AG04450 (cell line): Measurements from ENCODE around the gene MYEF2. TPM values are rescaled to one million over a fixed set of nuclear protein-coding genes. Genes with fewer than 3 reads are reported as not detected.

ENCODE experiments used
- CTCF ChIA-PET: fragments of 300-600, 350-600 bp; formaldehyde crosslinking; extraction: SDS; loops from one replicate; lab custom pipeline; 2022; ENCODE audit warnings: antibody characterized with exemption, inconsistent platforms; lab: Charles Lee
- POLR2A ChIA-PET: fragments of 350-600 bp; formaldehyde crosslinking; extraction: SDS; loops from one replicate; lab custom pipeline; 2021; ENCODE audit warnings: antibody characterized with exemption, inconsistent platforms; lab: Yijun Ruan, JAX
- DNase-seq: peaks from one replicate; pipeline ENCODE4 v3.0.0-alpha.2; 2011; ENCODE audit warnings: low read depth, low spot score
- H3K27ac ChIP-seq: one replicate; pipeline ENCODE4 v1.5.1; 2012; ENCODE audit warnings: low read depth, low read length, control low read depth
- H3K27me3 ChIP-seq: one replicate; pipeline ENCODE4 v1.6.0; 2012; ENCODE audit warnings: low read length; ENCODE audit not compliant: control insufficient read depth, insufficient read depth
- H3K4me3 ChIP-seq: 2 replicates; pipeline ENCODE4 v1.5.1; 2011; ENCODE audit warnings: mild to moderate bottlenecking, low read depth, low read length, control low read depth
- H3K9me3 ChIP-seq: 2 replicates; pipeline ENCODE4 v1.5.1; 2012; ENCODE audit warnings: low read length; ENCODE audit not compliant: control insufficient read depth, insufficient read depth
- polyA plus RNA-seq: library from polyadenylated mRNA; depleted of rRNA; stranded (reverse); fragments of >200 nt; gene quantifications from 2 replicates; pipeline ENCODE4 v1.2.3, GENCODE V29; 2011
- TF ChIP-seq, protein P1 (sequence below): IDR thresholded peaks from 2 replicates; pipeline ENCODE4 v1.5.1; 2011; ENCODE audit warnings: low read depth, low read length, control low read depth, inconsistent platforms

Gene MYEF2
- polyA plus RNA-seq, 1 experiment, result 9.4 TPM

DNA sequence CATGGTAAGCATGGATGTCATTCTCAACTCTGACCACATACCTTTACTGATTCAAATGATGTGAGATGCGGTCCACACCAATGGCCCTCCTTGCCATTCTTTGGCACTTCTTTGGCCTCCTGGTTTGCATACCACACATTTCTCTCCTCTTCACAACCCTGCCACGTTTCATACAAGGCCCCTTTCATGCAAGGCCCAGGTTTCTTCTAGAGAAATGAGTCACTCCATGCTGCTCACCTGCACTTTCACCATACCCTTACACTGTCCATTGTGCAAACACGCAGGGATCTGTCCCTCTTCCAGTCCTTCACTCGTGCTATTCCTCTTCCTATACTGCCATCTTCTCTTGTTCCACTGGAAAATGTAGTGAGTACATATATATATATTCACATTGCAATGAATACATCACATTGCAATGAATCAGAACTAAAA, 81.7 kb downstream of the MYEF2 start:
- CTCF ChIA-PET, result interaction anchor here (0.7 kb wide), 1 partner anchor 190 kb away, joined by 3 read pairs; no protein-coding TSS in a partner anchor
- Histone ChIP-seq H3K27ac (no peak overlapping the region), H3K27me3 (peaks cover 6% of the 10 kb centered on the region), H3K9me3 (no peaks in the 10 kb centered on the region), H3K4me3 (no peak overlapping the region)
- TF ChIP-seq, protein P1, sequence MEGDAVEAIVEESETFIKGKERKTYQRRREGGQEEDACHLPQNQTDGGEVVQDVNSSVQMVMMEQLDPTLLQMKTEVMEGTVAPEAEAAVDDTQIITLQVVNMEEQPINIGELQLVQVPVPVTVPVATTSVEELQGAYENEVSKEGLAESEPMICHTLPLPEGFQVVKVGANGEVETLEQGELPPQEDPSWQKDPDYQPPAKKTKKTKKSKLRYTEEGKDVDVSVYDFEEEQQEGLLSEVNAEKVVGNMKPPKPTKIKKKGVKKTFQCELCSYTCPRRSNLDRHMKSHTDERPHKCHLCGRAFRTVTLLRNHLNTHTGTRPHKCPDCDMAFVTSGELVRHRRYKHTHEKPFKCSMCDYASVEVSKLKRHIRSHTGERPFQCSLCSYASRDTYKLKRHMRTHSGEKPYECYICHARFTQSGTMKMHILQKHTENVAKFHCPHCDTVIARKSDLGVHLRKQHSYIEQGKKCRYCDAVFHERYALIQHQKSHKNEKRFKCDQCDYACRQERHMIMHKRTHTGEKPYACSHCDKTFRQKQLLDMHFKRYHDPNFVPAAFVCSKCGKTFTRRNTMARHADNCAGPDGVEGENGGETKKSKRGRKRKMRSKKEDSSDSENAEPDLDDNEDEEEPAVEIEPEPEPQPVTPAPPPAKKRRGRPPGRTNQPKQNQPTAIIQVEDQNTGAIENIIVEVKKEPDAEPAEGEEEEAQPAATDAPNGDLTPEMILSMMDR, result no peak
- no peak for DNase-seq
- POLR2A ChIA-PET, result no interaction called here

DNA sequence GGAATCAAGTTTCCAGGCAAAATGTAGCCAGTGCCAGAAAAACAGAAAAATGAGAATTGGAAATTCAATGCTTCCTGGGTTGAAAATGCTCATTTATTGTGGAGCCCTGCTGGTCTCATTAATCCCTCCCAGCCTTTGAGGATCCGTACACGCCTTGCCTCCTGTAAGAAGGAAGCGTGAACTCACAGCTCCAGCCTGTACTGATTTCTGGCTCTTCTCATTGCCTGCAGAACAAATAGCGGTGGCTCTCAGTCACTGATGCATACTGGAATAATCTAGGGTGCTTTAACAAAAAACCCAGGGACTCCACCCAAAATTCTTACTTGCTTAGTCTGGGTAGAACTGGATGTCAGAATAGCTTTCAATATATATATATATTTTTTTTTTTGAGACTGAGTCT, 86.6 kb downstream of the MYEF2 start:
- Histone ChIP-seq H3K27me3 (peaks cover 11% of the 10 kb centered on the region), H3K27ac (no peak overlapping the region), H3K4me3 (no peak overlapping the region), H3K9me3 (no peaks in the 10 kb centered on the region)
- TF ChIP-seq, protein P1, result no peak
- ChIA-PET POLR2A (no interaction called here), CTCF (no interaction called here)
- no peak for DNase-seq

DNA sequence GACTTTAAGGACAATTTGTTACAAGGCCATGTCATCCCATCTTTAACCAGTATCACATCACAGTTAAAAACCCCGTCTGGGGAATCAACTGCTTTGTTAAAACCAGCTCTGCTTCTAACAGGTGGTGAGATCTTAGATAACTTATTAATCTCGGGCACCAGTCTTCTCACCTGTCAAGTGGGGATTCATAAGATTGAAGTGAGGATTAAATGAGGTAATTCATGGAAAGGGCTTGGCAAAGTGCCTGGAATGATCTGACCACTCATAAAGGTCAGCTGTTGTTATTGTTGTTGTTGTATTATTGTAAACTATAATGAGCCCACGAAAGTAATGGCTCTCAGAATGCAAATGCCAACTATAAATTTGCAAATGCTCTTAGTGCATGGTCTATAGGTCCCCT, 87.4 kb downstream of the MYEF2 start:
- DNase-seq, result no peak
- TF ChIP-seq, protein P1, result no peak
- no peaks in the 10 kb centered on the region for H3K9me3 ChIP-seq
- H3K27ac ChIP-seq, result no peak overlapping the region
- POLR2A ChIA-PET, result no interaction called here
- H3K4me3 ChIP-seq, result no peak overlapping the region
- CTCF ChIA-PET, result no interaction called here
- H3K27me3 ChIP-seq, result peaks cover 11% of the 10 kb centered on the region

DNA sequence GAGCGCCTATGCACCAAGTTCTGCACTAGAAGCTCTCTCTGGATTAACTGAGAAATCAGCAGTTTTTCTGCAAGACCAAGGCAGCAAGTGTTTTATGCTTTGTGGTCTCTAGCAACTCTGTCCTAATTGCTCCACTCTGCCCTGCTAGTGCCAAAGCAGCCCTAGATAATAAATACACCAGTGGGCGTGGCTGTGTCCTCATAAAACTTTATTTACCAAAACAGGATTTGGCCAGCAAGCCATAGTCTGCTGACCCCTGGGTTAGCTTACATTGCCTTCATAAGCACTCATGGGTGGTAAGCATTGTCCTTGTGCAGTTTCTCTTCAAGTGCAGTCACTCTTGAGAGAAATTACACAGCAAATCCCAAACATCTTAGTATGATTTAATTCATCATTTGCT, 88.0 kb downstream of the MYEF2 start:
- POLR2A ChIA-PET, result no interaction called here
- no peak overlapping the region for H3K27ac ChIP-seq
- H3K27me3 ChIP-seq, result peaks cover 10% of the 10 kb centered on the region
- CTCF ChIA-PET, result interaction anchor here (0.6 kb wide), 1 partner anchor 894 kb away, joined by 4 read pairs; no protein-coding TSS in a partner anchor
- no peak for DNase-seq
- TF ChIP-seq, protein P1, result no peak
- no peak overlapping the region for H3K4me3 ChIP-seq
- no peaks in the 10 kb centered on the region for H3K9me3 ChIP-seq

DNA sequence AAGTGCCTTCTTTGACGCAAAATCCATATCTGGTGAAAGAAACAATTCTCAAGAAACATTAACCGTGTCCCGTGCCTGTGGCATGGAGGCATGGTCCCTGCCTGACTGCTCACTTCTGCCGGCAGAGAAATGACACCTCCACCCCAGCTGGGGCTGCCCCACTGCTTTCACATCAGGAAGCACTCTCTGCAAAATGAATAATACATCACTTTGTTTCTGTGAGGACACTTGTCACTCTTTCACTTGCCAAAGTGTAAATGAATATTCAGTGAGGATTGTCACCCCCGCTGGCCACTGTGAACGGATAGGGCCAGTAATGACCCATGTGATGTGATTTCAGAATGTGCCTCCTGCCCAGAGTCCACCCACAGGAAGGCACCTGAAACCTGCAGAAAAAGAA, 88.4 kb downstream of the MYEF2 start:
- no peak overlapping the region for H3K4me3 ChIP-seq
- DNase-seq, result no peak
- peaks cover 8% of the 10 kb centered on the region for H3K27me3 ChIP-seq
- no peaks in the 10 kb centered on the region for H3K9me3 ChIP-seq
- no peak overlapping the region for H3K27ac ChIP-seq
- TF ChIP-seq, protein P1, result no peak
- POLR2A ChIA-PET, result no interaction called here
- CTCF ChIA-PET, result interaction anchor here (0.6 kb wide), 1 partner anchor 894 kb away, joined by 4 read pairs; no protein-coding TSS in a partner anchor
